GM21786 (cell line): ENCODE results near the gene FAM53C.

Experiments
- ATAC-seq: cut with Tn5 transposase; IDR thresholded peaks from one replicate; pipeline ENCODE4 v1.9.1; 2021; ENCODE audit not compliant: unreplicated experiment

The FAM53C gene

DNA sequence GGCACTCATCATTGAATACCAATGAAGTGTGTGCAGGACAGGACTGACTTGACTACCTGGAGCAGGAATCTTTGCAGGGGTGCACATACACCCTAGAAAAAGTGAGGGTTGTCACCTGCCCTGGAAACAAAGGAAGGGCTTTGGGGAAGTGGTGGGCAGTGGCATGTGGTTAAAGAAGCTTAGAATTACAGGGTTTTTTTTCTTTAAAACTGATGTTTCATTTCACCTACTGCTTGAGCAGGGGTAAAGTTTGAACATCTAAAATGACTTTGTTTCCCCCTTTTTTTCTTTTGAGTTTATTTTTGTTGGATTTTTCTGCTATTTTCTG lies 12.5 kb downstream of the FAM53C start:
- no peak for ATAC-seq

DNA sequence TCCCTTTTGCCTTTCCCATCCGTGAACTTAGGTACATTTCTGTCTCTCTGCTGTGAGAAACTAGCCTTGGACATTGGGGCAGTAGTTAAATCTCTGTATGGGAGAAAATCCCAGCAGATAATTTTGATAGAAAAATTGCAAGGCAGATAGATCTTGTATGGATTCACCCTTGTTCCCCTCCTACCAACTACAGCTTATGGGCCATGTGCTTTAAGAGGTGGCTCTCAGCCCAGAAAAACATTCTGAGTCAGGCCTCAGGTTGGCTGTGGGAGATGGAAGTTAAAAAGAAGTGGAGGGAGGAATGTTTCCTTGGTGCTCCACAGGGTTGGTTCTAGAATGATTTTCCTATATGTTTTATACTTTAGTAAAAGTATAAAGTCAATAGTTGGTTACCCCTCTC lies 13.0 kb downstream of the FAM53C start:
- no peak for ATAC-seq

DNA sequence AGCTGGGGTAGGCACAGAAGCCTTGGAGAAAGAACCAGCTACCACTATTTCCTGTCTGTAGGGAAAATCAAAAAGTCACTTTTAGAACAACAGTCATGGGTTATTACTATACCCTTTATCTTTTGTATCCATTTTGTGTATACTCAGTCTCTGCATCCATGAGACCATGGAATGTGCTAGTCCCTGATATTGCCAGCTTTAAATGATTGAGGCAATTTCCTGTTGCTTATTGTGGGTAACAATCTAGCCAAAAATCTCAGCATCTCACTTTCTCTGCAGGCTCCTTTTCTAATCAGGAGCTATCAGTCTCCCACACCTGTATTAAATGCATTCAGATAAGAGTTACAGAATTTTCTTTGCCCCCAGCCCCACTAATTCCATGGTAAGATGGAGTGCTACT lies 13.5 kb downstream of the FAM53C start:
- no peak for ATAC-seq

DNA sequence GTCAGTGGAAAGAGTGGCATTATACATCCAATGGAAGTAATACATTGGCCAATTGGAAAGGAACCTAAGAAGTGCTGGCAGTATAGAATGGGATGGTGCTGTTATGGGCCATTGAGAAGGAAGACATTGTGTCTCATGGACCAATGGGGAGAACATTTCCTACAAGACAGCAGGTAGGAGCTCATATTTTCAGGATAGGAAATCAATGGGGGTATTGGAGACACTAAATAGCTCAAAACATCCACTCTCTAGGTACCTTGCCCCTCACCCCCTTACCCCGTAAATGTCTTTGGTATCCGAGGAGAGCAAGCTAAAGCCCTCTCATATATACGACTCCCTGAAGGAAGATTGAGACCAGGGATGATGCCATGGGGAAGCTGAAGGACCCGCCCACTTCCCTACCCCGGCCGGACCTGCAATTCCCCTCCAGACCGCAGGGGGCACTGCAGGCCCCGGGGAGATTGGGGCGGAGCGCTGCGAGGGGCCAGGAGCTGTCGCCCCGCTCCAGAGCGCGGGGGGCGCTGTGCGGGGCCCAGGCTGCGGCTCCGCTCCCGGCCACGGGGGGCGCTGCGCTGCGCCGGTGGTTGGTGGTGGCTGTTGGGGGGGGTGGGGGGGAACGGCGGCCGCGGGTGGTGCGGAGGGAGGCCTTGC lies 14.1 kb downstream of the FAM53C start, which contains the start of gene KDM3B:
Gene KDM3B (plus strand): TSS at position 615 of the 651 bp plus-strand sequence. CDS start 111 bp downstream, outside the sequence.
- ATAC-seq: peak; percentile 64

DNA sequence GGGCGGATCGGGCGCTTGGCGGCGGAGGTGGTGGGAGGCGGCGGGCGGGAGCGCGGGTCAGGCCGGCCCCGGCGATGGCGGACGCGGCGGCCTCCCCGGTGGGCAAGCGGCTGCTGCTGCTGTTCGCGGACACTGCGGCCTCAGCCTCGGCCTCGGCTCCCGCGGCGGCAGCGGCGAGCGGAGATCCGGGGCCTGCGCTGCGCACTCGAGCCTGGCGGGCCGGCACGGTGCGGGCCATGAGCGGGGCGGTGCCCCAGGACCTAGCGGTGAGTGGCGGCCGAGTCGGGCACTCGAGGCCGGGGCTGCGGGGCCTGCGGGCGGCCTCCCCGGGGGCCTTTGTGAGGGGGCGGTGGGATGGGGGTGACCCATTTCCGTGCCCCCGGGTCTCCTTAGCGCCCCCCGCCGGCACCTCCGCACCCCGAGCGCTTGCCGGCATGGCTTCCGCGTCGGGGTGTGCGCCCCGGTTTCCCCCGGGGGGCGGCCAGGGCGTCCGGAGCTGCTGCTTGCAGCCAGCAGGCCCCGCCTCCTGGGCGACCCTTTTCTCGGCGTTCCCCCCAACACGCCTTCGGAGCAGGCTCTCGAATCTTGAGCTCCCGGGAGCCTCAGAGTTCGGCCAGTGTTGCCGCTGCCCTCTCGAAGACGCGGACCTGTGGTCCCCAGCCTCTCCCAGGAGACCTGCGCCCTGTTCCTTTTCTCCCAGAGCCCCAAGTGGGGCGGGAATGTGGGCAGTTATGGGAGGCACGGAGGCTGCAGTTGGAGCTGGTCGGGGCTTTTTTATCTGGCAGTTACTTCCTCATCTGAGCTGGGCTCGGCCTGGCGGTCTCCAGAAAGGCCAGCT lies 14.9 kb downstream of the FAM53C start:
- ATAC-seq: peak; percentile 40

DNA sequence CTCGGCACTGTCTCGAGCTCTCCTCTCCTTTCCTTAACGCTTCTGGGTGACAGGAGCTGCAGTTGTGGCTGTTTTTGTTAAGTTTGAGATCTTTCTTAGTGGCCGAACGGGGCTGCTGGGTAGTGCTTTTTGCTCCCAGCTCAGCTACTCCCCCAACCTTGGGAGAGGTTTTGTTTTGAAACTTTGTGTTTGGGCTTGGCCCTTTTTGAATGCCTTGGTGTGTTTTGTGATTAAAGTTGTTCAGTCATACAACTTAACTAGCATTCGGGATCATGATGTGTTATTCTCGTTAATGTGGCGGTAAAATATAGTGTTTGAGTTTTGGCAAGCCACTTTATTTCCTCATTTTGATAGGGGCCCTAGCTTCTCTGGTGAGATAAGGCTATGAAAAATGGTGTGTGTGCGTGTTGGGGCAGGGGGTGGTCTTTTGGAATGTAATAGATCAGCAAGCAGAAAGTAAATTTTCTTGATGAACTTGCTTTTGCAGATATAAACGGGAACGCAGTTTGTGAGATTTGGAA lies 15.6 kb downstream of the FAM53C start:
- no peak for ATAC-seq

DNA sequence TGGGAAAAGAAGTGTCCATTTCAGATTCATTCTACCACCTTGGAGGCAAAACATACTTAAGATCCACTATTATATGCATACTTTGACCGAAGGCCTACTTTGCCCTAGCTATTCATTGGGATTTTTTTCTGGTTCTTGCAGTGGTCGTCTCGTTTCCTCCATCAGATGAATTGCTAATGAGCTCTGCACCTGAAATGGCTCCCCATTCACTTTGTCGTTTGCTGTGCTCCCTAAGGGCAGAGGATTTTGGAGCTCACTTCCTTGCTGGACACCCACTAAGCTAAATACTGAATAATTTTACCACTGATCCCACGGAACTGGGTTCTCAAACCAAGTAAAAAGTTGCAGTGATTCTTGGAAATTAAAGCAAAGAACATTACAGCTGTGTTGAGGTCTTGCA lies 16.3 kb downstream of the FAM53C start:
- ATAC-seq: no peak

DNA sequence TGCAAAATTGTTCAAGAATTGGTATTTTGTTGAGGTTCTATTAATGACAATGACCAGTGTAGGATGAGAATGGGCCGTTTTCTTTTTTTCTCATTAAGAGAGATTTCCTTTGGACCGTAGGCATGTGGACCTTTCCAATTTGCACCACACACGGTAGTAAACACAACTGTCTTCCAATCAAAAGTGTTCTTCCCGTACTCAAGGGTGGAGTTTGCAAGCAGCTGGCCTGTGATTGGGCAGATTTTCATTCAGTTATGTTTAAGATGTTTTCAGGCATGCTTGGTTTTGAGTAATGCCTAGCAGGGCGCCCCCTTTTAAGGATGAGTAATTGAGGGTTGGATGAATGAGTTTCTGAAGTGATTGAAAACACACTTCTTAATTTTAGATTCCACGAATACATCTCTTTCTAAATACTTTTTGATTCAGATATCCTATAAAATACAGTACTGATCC lies 16.9 kb downstream of the FAM53C start:
- peak; percentile 39 for ATAC-seq

DNA sequence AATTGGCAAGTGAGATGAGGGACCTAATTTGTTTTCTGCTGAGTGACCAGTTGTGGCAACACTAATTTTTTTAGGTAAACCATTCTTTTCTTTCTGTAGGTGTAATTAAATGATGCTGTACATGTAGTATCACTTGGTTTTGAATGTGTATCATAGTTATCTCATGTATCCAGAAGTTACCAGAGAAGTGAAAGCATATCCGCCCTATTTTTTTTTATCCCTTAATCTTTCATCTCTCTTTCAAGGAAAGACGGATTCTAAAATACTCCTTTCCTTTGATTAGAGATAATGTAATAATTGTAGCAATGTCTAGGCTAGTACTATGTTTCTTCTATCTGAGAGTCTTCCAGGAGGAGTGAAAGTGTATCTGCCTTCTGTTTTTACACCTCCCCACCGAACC lies 21.6 kb downstream of the FAM53C start:
- ATAC-seq: no peak

DNA sequence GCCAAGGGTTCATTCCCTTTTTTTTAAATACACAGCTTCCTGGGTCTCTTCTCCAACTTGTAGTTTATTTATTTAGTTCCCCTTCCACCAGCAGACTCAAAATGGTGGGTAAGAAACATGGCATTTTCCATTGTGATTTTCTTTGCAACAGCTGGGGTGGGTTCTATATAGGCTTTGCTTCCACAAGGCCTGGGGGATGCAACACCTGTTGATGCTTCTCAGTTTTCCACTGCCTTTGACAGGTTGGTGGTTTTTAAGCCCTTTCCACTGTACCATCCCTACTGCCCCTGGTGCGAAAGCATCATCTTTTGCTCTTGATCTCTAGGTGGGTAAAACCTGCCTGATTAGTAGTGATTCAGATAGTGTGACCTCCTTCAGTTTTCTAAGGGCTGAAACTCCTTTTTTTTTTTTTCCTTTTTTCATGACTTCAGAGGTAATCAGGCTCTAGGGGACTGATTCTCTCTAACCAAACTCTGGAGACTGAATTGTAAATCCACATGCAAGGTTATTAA lies 22.9 kb downstream of the FAM53C start:
- ATAC-seq: no peak

DNA sequence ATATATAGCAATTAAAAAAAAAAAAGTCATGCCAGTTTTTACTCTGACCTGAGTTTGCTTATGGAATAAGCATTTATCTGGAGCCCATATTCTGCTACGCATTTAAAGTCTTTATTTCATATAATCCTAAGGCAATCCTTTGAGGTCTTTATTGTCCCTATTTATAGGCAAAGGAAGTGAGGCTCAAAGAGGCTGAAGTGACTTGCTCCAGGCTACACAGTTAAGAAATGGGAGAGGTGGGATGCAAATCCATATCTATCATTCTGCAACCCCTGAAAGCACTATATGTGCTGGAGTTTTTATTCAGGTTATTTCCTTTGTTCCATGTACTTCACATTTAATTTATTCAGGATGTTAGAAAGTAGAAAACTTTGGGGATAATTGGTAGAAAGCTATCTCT lies 26.5 kb downstream of the FAM53C start:
- no peak for ATAC-seq

DNA sequence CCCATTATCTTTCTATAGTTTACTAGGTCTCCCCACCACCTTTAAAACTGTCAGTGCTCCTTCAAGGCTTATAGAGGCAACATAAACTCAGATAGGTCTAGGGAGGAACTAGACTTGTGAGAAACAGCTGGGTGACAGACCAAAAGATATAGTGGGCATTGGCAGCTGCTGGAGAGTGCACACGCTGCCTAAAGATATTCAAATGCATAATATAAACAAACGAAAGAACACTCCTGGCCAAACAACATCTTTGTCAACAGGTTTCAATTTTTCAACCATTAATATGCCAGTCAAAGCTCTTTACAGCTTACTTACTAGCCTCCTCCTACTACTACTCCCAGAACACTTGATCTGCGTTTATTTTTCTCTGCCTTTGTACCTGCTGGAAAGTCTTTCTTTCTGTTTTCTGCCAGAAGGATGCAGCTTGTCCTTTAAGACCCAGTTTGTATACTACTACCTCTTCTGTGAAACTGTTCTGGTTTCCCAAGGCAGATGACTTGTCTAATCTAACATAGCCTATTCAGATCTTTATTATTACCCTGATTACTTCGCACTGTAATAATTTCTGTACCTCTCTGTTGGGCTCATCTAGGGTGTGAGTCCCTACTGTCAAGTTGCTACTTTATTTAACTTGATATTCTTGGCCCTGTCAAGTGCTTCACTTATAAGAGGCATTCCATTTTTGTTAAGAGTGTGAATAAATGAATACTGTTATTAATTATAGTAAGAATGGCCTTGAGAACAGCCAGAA lies 28.7 kb downstream of the FAM53C start:
- ATAC-seq: no peak

DNA sequence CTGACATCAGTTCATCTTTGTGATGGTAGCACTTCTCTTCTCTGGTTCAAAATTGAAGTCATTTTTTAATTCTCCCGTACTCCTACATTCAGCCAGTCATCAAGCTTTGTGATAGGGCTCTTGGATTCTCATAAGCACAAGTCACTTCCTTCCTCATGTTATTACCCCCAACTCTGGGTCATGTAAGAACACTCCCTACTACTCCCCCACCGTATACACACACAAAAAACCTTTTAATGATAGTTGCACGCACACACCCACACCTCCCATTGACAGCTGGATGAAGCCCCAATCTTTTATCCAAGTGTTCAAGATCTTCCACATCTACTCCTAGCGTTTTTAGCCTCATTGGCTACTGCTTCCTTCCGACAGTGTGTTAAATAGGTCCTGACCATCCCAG lies 31.2 kb downstream of the FAM53C start:
- no peak for ATAC-seq

DNA sequence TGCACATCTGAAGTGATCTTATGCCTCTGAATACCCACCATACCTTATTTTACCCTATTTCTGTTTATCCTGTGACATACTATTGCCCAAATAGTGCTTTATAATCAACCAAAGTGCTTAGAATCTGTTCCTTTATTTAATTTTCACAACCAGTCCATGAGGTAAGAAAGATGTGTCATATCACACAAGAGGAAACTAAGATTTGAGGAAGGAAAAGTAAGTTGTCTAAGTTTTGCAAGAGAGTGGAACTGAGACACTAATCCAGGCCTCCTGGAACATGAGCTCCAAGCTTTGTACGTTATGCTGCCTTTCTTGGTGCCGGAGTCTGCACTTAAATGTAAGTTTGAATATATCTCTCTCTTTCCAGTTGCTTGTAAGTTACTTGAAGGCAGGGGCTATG lies 31.6 kb downstream of the FAM53C start:
- ATAC-seq: no peak

DNA sequence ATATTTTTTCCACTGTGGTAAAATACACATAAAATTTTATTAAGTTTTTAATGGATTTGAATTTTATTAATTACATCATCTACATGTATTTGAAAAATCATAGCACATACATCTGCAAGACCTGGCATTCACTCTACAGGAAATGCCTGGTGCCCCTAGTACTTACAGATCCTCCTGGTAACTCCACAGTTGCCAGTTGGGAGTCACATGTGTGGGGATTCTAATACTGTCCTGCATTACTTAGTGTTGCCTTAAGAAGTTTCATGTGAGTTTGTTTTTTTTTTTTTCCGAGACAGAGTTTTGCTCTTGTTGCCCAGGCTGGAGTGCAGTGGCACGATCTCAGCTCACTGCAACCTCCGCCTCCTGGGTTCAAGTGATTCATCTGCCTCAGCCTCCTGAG lies 32.5 kb downstream of the FAM53C start:
- ATAC-seq: no peak

DNA sequence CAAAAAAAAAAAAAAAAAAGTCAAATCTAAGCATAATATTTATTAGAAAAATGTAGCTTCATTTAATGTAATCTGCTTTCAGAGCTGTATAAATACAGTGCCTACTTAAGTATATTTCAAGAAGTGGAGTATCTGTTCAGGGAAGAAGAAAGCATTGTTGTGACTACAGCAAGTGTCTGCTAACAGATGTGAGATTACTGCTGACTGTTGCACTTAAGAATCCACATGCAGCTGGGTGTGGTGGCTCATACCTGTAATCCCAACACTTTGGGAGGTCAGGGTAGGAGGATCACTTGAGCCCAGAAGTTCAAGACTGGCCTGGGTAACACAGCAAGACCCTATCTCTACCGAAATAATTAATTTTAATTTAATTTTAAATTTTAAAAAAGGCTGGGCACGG lies 33.4 kb downstream of the FAM53C start:
- ATAC-seq: no peak

DNA sequence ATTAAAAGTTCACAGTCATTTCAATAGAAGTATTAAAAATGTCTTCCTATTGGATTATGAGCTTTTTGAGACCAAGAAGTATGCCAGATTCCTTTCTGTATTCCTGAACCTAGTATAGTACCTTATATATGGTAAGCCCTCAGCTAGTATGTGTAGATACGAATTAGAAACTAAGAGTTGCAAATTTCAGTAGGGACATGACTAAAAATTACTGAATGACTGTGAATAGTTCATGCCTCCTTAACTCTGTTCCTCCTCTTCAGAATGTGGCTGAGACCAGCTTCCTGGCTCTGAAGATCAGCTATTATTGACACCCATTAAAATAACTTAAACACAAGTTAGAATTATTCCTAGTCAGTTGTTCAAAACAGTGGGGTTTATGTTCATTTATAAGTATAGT lies 34.2 kb downstream of the FAM53C start:
- peak; percentile 52 for ATAC-seq

DNA sequence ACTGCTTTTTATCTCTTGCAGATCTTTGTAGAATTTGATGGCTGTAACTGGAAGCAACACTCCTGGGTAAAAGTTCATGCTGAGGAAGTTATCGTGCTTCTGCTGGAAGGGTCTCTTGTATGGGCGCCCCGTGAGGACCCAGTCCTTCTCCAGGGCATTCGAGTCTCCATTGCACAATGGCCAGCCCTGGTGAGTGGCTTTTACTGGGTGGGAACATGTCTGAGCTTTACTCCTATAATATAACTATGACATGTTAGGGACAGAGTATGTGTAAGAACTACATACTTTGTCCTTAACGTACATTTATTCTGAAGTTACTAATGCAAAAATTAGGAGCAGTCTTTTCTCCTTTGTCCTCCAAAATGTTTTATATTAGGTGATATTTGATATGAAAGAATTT lies 34.6 kb downstream of the FAM53C start:
- no peak for ATAC-seq

DNA sequence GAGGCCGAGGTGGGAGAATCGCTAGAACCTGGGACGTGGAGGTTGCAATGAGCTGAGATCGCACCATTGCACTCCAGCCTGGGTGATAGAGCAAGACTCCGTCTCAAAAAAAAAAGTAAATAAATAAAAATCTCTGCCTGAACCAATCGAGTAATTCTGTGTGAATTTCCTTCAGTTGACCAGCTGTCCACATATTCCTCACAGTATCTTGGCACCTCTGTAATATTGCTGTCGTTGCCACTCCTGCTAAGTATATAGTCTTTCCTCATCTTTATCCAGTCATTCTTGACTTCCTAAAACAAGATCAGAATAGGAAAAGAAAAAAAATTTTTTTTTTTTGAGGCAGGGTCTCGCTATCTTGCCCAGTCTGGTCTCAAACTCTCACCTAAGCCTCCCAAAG lies 44.3 kb downstream of the FAM53C start:
- no peak for ATAC-seq

DNA sequence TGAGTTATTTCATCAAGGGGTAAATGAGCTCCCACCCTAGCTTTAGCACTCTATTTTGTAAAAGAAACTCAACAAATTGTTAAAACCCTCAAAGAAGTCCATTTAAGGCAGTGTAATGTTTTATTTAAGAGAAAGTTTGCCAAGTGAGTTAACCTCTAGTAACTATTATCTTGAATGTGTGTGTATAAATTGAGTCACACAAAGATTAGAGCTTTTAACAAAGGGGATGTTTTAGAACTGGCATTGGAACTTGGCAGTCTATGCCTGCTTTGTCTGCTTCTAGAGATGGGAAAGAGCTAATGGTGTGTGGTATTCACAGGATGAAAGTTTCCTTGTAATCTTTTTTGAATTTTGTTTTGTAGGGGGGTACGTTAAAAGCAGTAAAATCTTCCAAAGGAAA lies 47.6 kb downstream of the FAM53C start:
- no peak for ATAC-seq

DNA sequence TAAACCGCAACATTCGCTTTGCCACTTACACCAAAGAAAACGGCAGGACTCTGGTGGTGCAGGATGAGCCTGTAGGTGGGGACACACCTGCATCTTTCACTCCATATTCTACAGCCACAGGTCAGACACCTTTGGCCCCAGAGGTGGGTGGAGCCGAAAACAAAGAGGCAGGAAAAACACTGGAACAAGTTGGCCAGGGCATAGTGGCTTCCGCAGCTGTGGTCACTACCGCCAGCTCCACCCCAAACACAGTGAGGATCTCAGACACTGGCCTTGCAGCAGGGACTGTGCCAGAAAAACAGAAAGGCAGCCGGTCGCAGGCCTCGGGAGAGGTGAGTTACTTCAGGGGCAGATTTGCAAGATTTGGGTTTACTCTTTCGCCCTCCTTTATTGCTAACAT lies 48.2 kb downstream of the FAM53C start:
- ATAC-seq: no peak
